HepG2 (cell line): ENCODE data around the gene ZFX. TPM values are rescaled to one million over a fixed set of nuclear protein-coding genes. Genes with fewer than 3 reads are reported as not detected.

Experiments used
- BCL6 ChIP-seq: IDR thresholded peaks from 2 replicates; pipeline ENCODE4 v1.6.1; 2016; ENCODE audit warnings: missing genetic modification reagents, missing compliant biosample characterization
- DNMT3B ChIP-seq: conservative IDR thresholded peaks from 2 replicates; pipeline ENCODE4 v1.6.1; 2016; ENCODE audit warnings: missing biosample characterization, control low read depth
- HBP1 ChIP-seq: IDR thresholded peaks from 2 replicates; pipeline ENCODE4 v1.6.1; 2016; ENCODE audit warnings: low read depth, control low read depth
- KDM6A ChIP-seq: IDR thresholded peaks from 2 replicates; pipeline ENCODE4 v1.6.1; 2016; ENCODE audit warnings: low read depth
- MBNL3 ChIP-seq: fragments of 250-450 bp; sonication (Bioruptor Pico); conservative IDR thresholded peaks from 2 replicates; pipeline ENCODE4 v1.8.0; 2022; ENCODE audit warnings: mild to moderate bottlenecking, inconsistent platforms
- MTF2 ChIP-seq: sonication (generic); formaldehyde crosslinking; IDR thresholded peaks from 2 replicates; pipeline ENCODE4 v1.5.0; 2020; ENCODE audit warnings: missing genetic modification reagents, borderline replicate concordance
- NAIF1 ChIP-seq: sonication (generic); formaldehyde crosslinking; IDR thresholded peaks from 2 replicates; pipeline ENCODE4 v1.5.0; 2020; ENCODE audit warnings: mild to moderate bottlenecking, missing genetic modification reagents, borderline replicate concordance
- NFIC ChIP-seq: IDR thresholded peaks from 2 replicates; pipeline ENCODE4 v1.6.1; 2012; ENCODE audit warnings: mild to moderate bottlenecking, low read length, inconsistent platforms
- PAF1 ChIP-seq: IDR thresholded peaks from 2 replicates; pipeline ENCODE4 v1.6.1; 2016; ENCODE audit warnings: missing genetic modification reagents, missing compliant biosample characterization
- PHF5A ChIP-seq: IDR thresholded peaks from one replicate; pipeline ENCODE4 v1.6.1; 2018; ENCODE audit warnings: low read depth, missing genetic modification reagents; ENCODE audit not compliant: unreplicated experiment
- PITX1 ChIP-seq: sonication (generic); formaldehyde crosslinking; IDR thresholded peaks from 2 replicates; pipeline ENCODE4 v1.5.1; 2020; ENCODE audit warnings: mild to moderate bottlenecking, missing genetic modification reagents
- RCOR2 ChIP-seq: IDR thresholded peaks from 2 replicates; pipeline ENCODE4 v1.6.1; 2016; ENCODE audit warnings: missing biosample characterization, missing genetic modification reagents
- TCF12 ChIP-seq, 2 experiments: fragments of 450-650 bp in 1 of 2; sonication (generic) in 1 of 2; formaldehyde crosslinking in 1 of 2; IDR thresholded peaks; 2 replicates each; pipeline versions ENCODE4 v1.6.1 to v1.8.0; 2017 to 2022; ENCODE audit warnings: antibody characterized with exemption in 1 of 2, mild to moderate bottlenecking in 1 of 2, missing genetic modification reagents in 1 of 2, moderate library complexity in 1 of 2
- TEAD3 ChIP-seq: optimal IDR thresholded peaks from 2 replicates; pipeline ENCODE3; 2016; ENCODE audit warnings: borderline replicate concordance
- TEF ChIP-seq: sonication (generic); formaldehyde crosslinking; IDR thresholded peaks from 2 replicates; pipeline ENCODE4 v1.5.0; 2020; ENCODE audit warnings: missing genetic modification reagents
- ZFP36L1 ChIP-seq: sonication (generic); formaldehyde crosslinking; IDR thresholded peaks from 2 replicates; pipeline ENCODE4 v1.8.0; 2022; ENCODE audit warnings: mild to moderate bottlenecking, missing genetic modification reagents, moderate library complexity
- ZGPAT ChIP-seq: IDR thresholded peaks from 2 replicates; pipeline ENCODE4 v1.6.1; 2016; ENCODE audit warnings: mild to moderate bottlenecking
- ZNF234 ChIP-seq: sonication (generic); formaldehyde crosslinking; conservative IDR thresholded peaks from 2 replicates; pipeline ENCODE4 v1.5.1; 2020; ENCODE audit warnings: mild to moderate bottlenecking, missing genetic modification reagents
- ZNF512B ChIP-seq: sonication (generic); formaldehyde crosslinking; IDR thresholded peaks from 2 replicates; pipeline ENCODE4 v1.5.1; 2020; ENCODE audit warnings: missing genetic modification reagents, mild to moderate bottlenecking, borderline replicate concordance
- ZNF564 ChIP-seq: sonication (generic); formaldehyde crosslinking; IDR thresholded peaks from 2 replicates; pipeline ENCODE4 v1.8.1; 2023; ENCODE audit warnings: mild to moderate bottlenecking, missing genetic modification reagents
- ZNF576 ChIP-seq: sonication (generic); formaldehyde crosslinking; IDR thresholded peaks from 2 replicates; pipeline ENCODE4 v1.4.0; 2020; ENCODE audit warnings: mild to moderate bottlenecking, missing genetic modification reagents
- ZNF761 ChIP-seq: sonication (generic); formaldehyde crosslinking; conservative IDR thresholded peaks from 2 replicates; pipeline ENCODE4 v1.4.0; 2020; ENCODE audit warnings: mild to moderate bottlenecking, missing genetic modification reagents
- ZNF800 ChIP-seq: sonication (generic); formaldehyde crosslinking; IDR thresholded peaks from 2 replicates; pipeline ENCODE4 v1.4.0; 2020; ENCODE audit warnings: missing genetic modification reagents
- polyA plus RNA-seq, 8 experiments: library from polyadenylated mRNA; depleted of rRNA in 3 of 8; stranded (reverse) in 7 of 8; unstranded in 1 of 8; fragments of >200 nt; fragmentation: Illumina TruSeq in 4 of 8; extraction: Trizol in 4 of 8; gene quantifications; 2 replicates each; pipeline versions ENCODE4 v1.2.1 to v1.2.3, GENCODE V29; 2011 to 2016; ENCODE audit warnings: low read depth in 4 of 8, missing spikeins in 1 of 8, mixed read lengths in 1 of 8; ENCODE audit not compliant: insufficient read depth in 1 of 8
- total RNA-seq, 5 experiments: library from RNA; depleted of rRNA; stranded (reverse); fragments of >200 nt; fragmentation: Illumina TruSeq; extraction: Trizol; gene quantifications; 2 replicates each; pipeline ENCODE4 v1.2.3, GENCODE V29; 2016; ENCODE audit warnings: low read depth in 1 of 5

Gene ZFX
- total and polyA plus RNA-seq, 2 of the 13 experiments (the other 11 are each of a cell fraction or from before 2014, with no cell fraction given): 13.8 to 37.3 TPM

- no peak for TF ChIP-seq ZNF512B
- peak; percentile 44 for TF ChIP-seq BCL6 (CRISPR knock-in tag)
- TF ChIP-seq MBNL3 (CRISPR knock-in tag): no peak
- no peak for TF ChIP-seq PHF5A (CRISPR knock-in tag)
- no peak for TF ChIP-seq MTF2 (CRISPR knock-in tag)
- no peak for TF ChIP-seq NAIF1 (CRISPR knock-in tag)
- TF ChIP-seq ZFP36L1 (CRISPR knock-in tag): no peak
- no peak for TF ChIP-seq ZNF576
- TF ChIP-seq ZNF800 (CRISPR knock-in tag): no peak
- TF ChIP-seq TEAD3 (CRISPR knock-in tag): peak; percentile 85
- peak; percentile 95 for TF ChIP-seq NFIC
- TF ChIP-seq ZNF761 (CRISPR knock-in tag): no peak
- TF ChIP-seq ZNF234 (CRISPR knock-in tag): no peak
- peak; percentile 42; the same call in 1 of the 2 replicates for TF ChIP-seq PITX1
- no peak for TF ChIP-seq TEF
- TF ChIP-seq ZGPAT (CRISPR knock-in tag): peak; percentile 59; the same call in 1 of the 2 replicates
- no peak for TF ChIP-seq PAF1 (CRISPR knock-in tag)
- TF ChIP-seq KDM6A (CRISPR knock-in tag): peak; percentile 55; the same call in 1 of the 2 replicates
- no peak for TF ChIP-seq ZNF564 (CRISPR knock-in tag)
- TF ChIP-seq HBP1 (CRISPR knock-in tag): no peak
- no peak for TF ChIP-seq TCF12 (IDR thresholded peaks at IDR 0.05)
- no peak; the same call in 1 of the 2 replicates for TF ChIP-seq TCF12 (CRISPR knock-in tag; IDR thresholded peaks at IDR 0.05)
- TF ChIP-seq DNMT3B: no peak
- peak; percentile 58; the same call in 1 of the 2 replicates for TF ChIP-seq RCOR2 (CRISPR knock-in tag)
Observed at GRCh38 chrX:24189490-24189889, 40.0 kb downstream of the ZFX start (continued).
